NOMO-1 (cell line): ENCODE results near the gene CAPN3.
A peak's percentile ranks its signal among the peaks of the same experiment; 100 is the strongest.
"Not testable (repeated sequence)": the region's sequence is repeated elsewhere in the genome, so short reads cannot be mapped to it uniquely, and the experiment has no call there.

Experiments
- DNase-seq, 2 experiments: peaks; one replicate each; lab custom pipeline; 2025; ENCODE audit not compliant: unreplicated experiment in 2 of 2; lab: John Stamatoyannopoulos, UW

Gene CAPN3

DNA sequence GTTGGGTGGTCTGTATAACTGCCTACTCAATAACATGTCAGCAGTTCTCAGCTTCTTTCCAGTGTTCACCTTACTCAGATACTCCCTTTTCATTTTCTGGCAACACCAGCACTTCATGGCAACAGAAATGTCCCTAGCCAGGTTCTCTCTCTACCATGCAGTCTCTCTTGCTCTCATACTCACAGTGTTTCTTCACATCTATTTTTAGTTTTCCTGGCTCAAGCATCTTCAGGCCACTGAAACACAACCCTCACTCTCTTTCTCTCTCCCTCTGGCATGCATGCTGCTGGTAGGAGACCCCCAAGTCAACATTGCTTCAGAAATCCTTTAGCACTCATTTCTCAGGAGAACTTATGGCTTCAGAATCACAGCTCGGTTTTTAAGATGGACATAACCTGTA is at the start of gene CAPN3:
CAPN3 (plus strand) TSS at position 253 of the 400 bp plus-strand sequence. CDS start 305 bp downstream, outside the sequence.
- DNase-seq, result peak in 1 of 2 experiments; percentile 33

DNA sequence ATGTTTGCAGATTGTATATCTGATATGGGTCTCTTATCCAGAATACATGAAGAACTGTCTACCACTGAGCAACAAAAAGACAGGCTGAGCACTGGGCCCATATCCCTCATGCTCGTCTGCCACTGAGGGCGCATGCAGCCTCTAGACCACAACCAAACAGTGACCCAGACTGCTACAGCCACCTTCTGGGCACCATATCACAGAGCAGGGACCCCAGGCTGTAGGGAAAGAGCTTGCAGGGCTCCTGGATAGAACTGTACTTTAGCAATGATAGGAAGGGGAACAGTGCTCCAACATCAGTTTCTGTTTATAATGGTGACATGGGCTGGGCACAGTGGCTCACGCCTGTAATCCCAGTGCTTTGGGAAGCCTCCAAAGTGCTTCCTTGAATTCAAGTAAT is 45.8 kb upstream of the CAPN3 start:
- DNase-seq, result no peak

DNA sequence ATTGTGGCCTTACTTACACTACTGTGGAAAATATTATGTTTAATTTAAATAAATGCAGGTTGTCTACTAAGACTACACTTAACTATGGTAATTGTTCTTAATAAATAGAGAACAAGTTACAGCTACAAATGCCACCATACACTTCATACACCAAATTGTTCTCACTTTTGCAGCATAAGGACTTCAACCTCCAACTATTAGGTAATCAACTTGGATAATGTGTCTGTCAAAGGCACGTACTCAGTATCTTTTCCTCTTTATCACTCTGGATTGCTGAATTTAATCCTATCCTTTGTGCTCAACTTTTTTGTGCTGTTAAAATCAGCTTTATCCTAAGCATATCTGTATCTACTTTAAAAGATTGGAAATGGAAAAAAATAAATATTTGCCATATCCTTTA is 44.5 kb upstream of the CAPN3 start:
- DNase-seq, result no peak

GRCh38 chr15:42315521-42315920 is 43.8 kb upstream of the CAPN3 start:
- no peak for DNase-seq

DNA sequence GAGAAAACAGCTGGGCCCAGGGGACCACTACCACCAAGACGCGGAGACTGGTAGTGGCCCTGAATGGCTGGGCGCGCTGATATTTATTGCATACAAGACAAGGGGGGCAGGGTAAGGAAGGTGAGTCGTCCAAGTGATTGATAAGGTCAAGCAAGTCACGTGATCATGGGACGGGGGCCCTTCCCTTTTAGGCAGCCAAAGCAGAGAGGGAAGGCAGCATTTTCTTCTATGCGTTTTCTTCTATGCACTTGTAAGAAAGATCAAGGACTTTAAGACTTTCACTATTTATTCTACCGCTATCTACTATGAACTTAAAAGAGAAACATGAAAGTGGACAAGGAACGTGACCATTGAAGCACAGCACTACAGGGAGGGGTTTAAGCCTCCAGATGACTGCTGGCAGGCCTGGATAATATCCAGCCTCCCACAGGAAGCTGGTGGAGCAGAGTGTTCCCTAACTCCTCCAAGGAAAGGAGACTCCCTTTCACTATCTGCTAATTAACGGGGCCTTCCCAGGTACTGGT is 43.0 kb upstream of the CAPN3 start:
- DNase-seq, result not testable (repeated sequence)

DNA sequence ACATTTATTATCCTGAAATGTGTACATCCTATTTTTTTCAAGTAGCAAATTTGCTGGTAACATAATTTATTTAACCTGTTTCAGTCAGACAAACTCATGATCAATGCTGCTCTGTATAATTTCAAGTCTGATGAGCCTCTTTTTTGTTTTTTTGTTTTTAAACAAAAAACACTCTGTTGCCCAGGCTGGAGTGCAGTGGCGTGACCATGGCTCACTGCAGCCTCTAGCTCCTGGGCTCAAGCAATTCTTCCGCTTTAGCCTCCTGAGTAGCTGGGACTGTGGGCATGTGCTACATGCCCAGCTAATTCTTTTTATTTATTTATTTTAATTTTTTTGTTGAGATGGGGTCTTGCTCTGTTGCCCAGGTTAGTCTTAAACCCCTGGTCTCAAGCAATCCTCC is 40.1 kb upstream of the CAPN3 start:
- DNase-seq, result no peak

DNA sequence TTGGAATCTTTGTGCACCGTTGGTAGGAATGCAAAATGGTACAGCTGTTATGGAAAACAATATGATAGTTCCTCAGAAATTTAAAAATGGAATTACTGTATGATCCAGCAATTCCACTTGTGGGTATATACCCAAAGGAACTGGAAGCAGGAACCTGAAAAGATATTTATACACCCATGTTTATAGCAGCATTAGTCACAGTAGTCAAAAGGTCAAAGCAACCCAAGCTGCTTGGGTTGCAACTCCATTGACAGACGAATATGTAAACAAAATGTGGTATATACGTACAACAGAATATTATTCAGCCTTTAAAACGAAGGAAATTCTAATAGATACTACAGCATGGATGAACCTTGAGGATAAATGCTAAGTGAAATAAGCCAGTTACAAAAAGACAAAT is 35.0 kb upstream of the CAPN3 start:
- DNase-seq, result no peak

DNA sequence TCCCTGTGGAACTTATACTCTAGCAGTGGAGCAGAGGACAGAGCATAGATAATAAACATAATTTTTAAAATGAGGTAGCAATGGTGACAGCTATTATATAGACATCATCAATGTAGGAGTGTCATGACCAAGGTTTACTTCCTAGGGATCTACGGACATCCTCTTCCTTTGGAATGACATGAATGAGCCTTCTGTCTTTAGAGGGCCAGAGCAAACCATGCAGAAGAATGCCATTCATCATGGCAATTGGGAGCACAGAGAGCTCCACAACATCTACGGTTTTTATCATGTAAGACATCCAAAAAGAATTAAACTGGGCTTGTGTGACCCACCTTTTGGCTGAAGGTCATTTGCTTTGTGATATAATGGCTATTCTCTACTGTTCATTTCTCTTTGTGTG is 30.1 kb upstream of the CAPN3 start:
- no peak for DNase-seq

DNA sequence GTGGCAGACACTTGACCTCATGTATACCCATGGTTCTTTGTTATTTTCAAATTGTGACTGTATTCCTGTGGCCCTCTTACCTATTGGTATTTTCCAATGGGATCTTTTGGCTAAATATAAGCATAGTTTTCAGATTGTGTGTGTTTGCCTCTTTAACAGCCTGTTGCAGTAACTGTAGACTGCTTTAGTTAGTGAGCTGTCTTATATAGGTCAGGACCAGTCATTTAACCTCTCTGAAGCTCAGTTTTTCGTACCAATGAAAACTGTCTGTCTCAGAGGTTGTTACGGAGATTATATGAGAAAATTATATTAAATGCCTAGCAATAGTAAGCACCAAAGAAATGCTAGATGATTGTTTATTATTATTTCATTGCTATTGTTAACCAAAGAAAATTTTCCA is 29.3 kb upstream of the CAPN3 start:
- DNase-seq, result no peak

GRCh38 chr15:42331235-42331634 is 28.1 kb upstream of the CAPN3 start:
- DNase-seq, result peak; percentile 58 to 85

GRCh38 chr15:42332331-42332730 is 27.0 kb upstream of the CAPN3 start:
- DNase-seq, result peak in 1 of 2 experiments; percentile 29

GRCh38 chr15:42335074-42335473 is 24.2 kb upstream of the CAPN3 start:
- no peak for DNase-seq

DNA sequence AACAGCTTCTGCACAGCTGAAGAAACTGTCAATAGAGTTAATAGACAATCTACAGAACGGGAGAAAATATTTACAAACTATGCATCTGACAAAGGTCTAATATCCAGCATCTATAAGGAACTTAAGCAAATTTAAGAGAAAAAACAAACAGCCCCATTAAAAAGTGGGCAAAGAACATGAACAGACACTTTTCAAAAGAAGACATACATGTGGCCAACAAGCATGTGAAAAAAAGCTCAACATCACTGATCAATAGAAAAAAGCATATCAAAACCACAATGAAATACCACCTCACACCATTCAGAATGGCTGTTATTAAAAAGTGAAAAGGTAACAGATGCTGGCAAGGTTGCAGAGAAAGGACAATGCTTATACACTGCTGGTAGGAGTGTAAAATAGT is 22.7 kb upstream of the CAPN3 start:
- not testable (repeated sequence) for DNase-seq

GRCh38 chr15:42337104-42337503 is 22.2 kb upstream of the CAPN3 start:
- not testable (repeated sequence) for DNase-seq

- no peak for DNase-seq
Observed at GRCh38 chr15:42338500-42338899, 20.8 kb upstream of the CAPN3 start.

DNA sequence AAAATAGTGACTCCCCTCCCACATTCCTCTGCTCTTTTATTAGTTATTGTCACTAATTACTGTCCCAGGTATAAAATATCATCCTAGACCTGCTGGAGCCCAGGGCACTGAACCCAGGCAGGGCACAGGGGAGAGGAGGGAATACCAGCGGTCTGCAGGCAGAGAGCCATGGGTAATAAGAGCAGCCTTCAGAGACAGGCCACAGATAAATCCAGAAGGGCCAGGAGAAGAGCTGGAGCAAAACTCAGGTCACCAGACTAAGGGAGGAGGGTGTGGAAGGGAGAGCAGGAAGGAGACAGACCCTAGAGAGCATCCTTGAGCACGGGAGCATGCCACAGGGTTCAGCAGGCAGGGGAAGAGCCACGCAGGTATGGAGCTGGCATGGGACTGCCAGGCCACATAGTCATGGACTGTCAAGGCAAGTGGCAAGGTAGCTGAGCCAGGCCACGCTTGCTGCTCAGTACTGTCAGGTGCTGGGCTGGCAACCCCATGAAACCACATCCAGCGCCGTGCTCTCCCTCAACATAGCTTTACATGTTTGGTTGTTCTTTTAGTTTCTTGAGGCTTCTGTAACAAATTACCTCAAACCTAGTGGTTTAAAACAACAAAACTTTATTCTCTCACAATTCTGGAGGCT is 15.6 kb upstream of the CAPN3 start:
- DNase-seq, result no peak

DNA sequence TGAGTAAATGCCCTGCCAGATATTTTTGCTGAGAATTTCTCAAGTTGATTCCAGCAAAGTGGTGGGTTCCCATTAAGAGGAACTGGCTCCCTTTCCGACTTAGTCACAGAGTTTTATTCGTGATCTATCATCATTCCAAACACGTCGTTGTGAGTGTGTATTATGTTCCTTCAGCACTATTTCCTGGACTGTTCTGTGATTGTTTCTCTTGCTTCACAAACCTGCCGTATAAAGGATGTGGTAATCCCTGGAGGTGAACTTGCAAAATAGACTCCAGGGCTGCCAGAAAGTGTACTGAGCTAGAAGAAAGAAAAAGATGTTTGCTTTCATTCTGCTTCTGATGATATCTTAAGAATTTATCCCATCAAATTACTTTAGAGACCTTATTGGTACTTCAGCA is 14.5 kb upstream of the CAPN3 start:
- peak; percentile 30 to 56 for DNase-seq

- no peak for DNase-seq
Observed at GRCh38 chr15:42345504-42345903, 13.8 kb upstream of the CAPN3 start.

DNA sequence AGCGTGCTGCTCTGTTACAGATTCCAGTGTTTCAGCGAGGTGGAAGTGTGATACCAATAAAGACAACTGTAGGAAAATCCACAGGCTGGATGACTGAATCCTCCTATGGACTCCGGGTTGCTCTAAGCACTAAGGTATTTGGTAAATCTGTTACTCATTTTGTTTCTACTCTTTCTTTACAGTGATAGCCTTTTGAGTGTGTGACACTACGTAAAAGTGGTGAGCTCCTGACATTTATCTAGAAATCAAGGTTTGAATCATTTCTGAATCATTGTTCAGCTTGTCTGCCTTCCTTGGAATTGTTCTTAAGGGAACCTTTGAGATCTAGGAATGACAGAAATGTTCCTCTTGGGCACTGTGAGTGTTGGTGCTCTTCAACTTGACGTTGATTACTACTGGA is 11.2 kb upstream of the CAPN3 start:
- no peak for DNase-seq

- no peak for DNase-seq
Observed at GRCh38 chr15:42349186-42349585, 10.1 kb upstream of the CAPN3 start.

DNA sequence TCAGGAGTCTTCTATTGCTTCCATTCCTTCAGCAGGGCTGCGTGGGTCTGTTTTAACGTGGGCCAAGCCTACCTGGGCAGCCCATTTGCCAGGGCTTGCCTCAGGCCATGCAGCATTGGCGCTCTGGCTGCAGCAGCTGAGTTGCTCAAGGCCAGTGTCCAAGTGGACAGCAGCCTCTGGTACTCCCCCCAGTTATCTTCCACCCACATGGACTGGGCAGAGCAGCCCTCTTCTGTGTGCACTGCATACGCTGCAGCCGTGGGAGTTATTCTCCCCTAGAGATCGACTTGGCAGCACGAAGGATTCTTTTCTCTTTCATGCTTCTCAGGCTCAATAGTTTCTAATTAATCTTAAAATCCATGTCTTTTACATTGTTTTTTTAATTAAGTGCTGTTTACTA is 6.9 kb upstream of the CAPN3 start:
- DNase-seq, result no peak

- DNase-seq, result no peak
Observed at GRCh38 chr15:42353061-42353460, 6.2 kb upstream of the CAPN3 start.

- DNase-seq, result no peak
Observed at GRCh38 chr15:42354824-42355223, 4.5 kb upstream of the CAPN3 start.
